H9 (cell line): ENCODE results near the gene OR1L6. TPM values are rescaled to one million over a fixed set of nuclear protein-coding genes. Genes with fewer than 3 reads are reported as not detected.

ENCODE experiments used
- DNase-seq: peaks from one replicate; pipeline ENCODE4 v3.0.0-alpha.2; 2017
- H2AFZ ChIP-seq: one replicate; pipeline ENCODE4 v1.6.1; 2013; ENCODE audit warnings: mild to moderate bottlenecking, low read length, control low read depth, moderate library complexity
- H2AK5ac ChIP-seq: 2 replicates; pipeline ENCODE4 v1.6.1; 2013; ENCODE audit warnings: low read length, control low read depth, mixed read lengths; ENCODE audit not compliant: insufficient read length
- H2BK120ac ChIP-seq: one replicate; pipeline ENCODE4 v1.6.1; 2013; ENCODE audit warnings: low read depth, mild to moderate bottlenecking, low read length, control low read depth, inconsistent platforms; ENCODE audit not compliant: poor library complexity, severe bottlenecking
- H2BK12ac ChIP-seq: 2 replicates; pipeline ENCODE4 v1.6.1; 2013; ENCODE audit warnings: low read length, control low read depth, mixed read lengths, low read depth; ENCODE audit not compliant: insufficient read length
- H2BK15ac ChIP-seq: 2 replicates; pipeline ENCODE4 v1.6.1; 2013; ENCODE audit warnings: low read depth, low read length, control low read depth
- H2BK20ac ChIP-seq: one replicate; pipeline ENCODE4 v1.6.1; 2013; ENCODE audit warnings: low read depth, mild to moderate bottlenecking, low read length, control low read depth, inconsistent platforms; ENCODE audit not compliant: poor library complexity, severe bottlenecking
- H2BK5ac ChIP-seq: 2 replicates; pipeline ENCODE4 v1.6.1; 2013; ENCODE audit warnings: low read length, control low read depth, mixed read lengths; ENCODE audit not compliant: insufficient read length
- H3K14ac ChIP-seq: 2 replicates; pipeline ENCODE4 v1.6.1; 2013; ENCODE audit warnings: low read length, control low read depth; ENCODE audit not compliant: insufficient read depth
- H3K18ac ChIP-seq: 2 replicates; pipeline ENCODE4 v1.6.1; 2013; ENCODE audit warnings: low read depth, mild to moderate bottlenecking, mixed read lengths, low read length, control low read depth; ENCODE audit not compliant: insufficient read length
- H3K23ac ChIP-seq: 2 replicates; pipeline ENCODE4 v1.6.1; 2013; ENCODE audit warnings: low read length, control low read depth, mixed read lengths, low read depth; ENCODE audit not compliant: insufficient read length
- H3K23me2 ChIP-seq: 2 replicates; pipeline ENCODE4 v1.6.1; 2013; ENCODE audit warnings: low read depth, mild to moderate bottlenecking, mixed read lengths, low read length, control low read depth; ENCODE audit not compliant: insufficient read length, poor library complexity, severe bottlenecking
- H3K27ac ChIP-seq: 2 replicates; pipeline ENCODE4 v1.5.1; 2013; ENCODE audit warnings: low read length, control low read depth, mixed read lengths, low read depth; ENCODE audit not compliant: insufficient read length
- H3K27me3 ChIP-seq: 2 replicates; pipeline ENCODE4 v1.6.1; 2013; ENCODE audit warnings: low read length, control low read depth, inconsistent platforms; ENCODE audit not compliant: insufficient read depth
- H3K4ac ChIP-seq: 2 replicates; pipeline ENCODE4 v1.6.1; 2013; ENCODE audit warnings: low read depth, mild to moderate bottlenecking, control low read depth, inconsistent platforms, low read length, moderate library complexity
- H3K4me1 ChIP-seq: 2 replicates; pipeline ENCODE4 v1.6.1; 2013; ENCODE audit warnings: low read length, control low read depth, inconsistent platforms; ENCODE audit not compliant: insufficient read depth
- H3K4me2 ChIP-seq: 2 replicates; pipeline ENCODE4 v1.6.1; 2013; ENCODE audit warnings: low read length, control low read depth, mixed read lengths; ENCODE audit not compliant: insufficient read length, insufficient read depth
- H3K56ac ChIP-seq: 2 replicates; pipeline ENCODE4 v1.6.1; 2013; ENCODE audit warnings: low read depth, mild to moderate bottlenecking, mixed read lengths, low read length, control low read depth; ENCODE audit not compliant: insufficient read length
- H3K79me1 ChIP-seq: 2 replicates; pipeline ENCODE4 v1.6.1; 2013; ENCODE audit warnings: low read depth, mild to moderate bottlenecking, moderate library complexity, low read length, control low read depth, inconsistent platforms; ENCODE audit not compliant: insufficient read depth, poor library complexity, severe bottlenecking
- H3K79me2 ChIP-seq: 2 replicates; pipeline ENCODE4 v1.6.1; 2013; ENCODE audit warnings: low read length, control low read depth, inconsistent platforms; ENCODE audit not compliant: insufficient read depth
- H3K9ac ChIP-seq: 2 replicates; pipeline ENCODE4 v1.6.1; 2013; ENCODE audit warnings: low read length, control low read depth, mixed read lengths; ENCODE audit not compliant: insufficient read length; ENCODE audit errors: extremely low read depth
- H3K9me3 ChIP-seq: one replicate; pipeline ENCODE4 v1.6.1; 2013; ENCODE audit warnings: low read depth, low read length, inconsistent platforms; ENCODE audit not compliant: control insufficient read depth
- H3T11ph ChIP-seq: one replicate; pipeline ENCODE4 v1.6.1; 2013; ENCODE audit warnings: mild to moderate bottlenecking, low read length, control low read depth, inconsistent platforms
- H4K20me1 ChIP-seq: one replicate; pipeline ENCODE4 v1.6.1; 2013; ENCODE audit not compliant: control insufficient read depth, insufficient read length, insufficient read depth
- H4K5ac ChIP-seq: 2 replicates; pipeline ENCODE4 v1.6.1; 2013; ENCODE audit warnings: low read depth, mild to moderate bottlenecking, mixed read lengths, low read length, control low read depth; ENCODE audit not compliant: insufficient read length
- H4K8ac ChIP-seq: replicated peaks from 2 replicates; pipeline ENCODE4 v1.6.1; 2013; ENCODE audit warnings: low read length, control low read depth, mixed read lengths, low read depth; ENCODE audit not compliant: insufficient read length
- H4K91ac ChIP-seq: 2 replicates; pipeline ENCODE4 v1.6.1; 2013; ENCODE audit warnings: low read depth, mild to moderate bottlenecking, moderate library complexity, mixed read lengths, low read length, control low read depth; ENCODE audit not compliant: insufficient read length
- H3K27ac Mint-ChIP-seq, 3 experiments: 2 replicates in 2 of 3; 3 replicates in 1 of 3; pipeline ENCODE4 v1.8.0; 2020 to 2021; ENCODE audit warnings: mixed read lengths in 3 of 3, mild to moderate bottlenecking in 1 of 3, moderate library complexity in 1 of 3
- H3K27me3 Mint-ChIP-seq: 2 replicates; pipeline ENCODE4 v1.8.0; 2021; ENCODE audit warnings: low read depth, mild to moderate bottlenecking, moderate library complexity, mixed read lengths
- H3K36me3 Mint-ChIP-seq, 3 experiments: 2 replicates in 2 of 3; 3 replicates in 1 of 3; pipeline ENCODE4 v1.8.0; 2020 to 2021; ENCODE audit warnings: low read depth in 3 of 3, mixed read lengths in 3 of 3; ENCODE audit not compliant: insufficient read depth in 1 of 3
- H3K4me1 Mint-ChIP-seq, 2 experiments: 2 replicates each; pipeline ENCODE4 v1.8.0; 2020; ENCODE audit warnings: mixed read lengths in 2 of 2
- H3K4me3 Mint-ChIP-seq, 2 experiments: 2 replicates in 1 of 2; 3 replicates in 1 of 2; pipeline ENCODE4 v1.8.0; 2020 to 2021; ENCODE audit warnings: mild to moderate bottlenecking in 2 of 2, mixed read lengths in 2 of 2, moderate library complexity in 1 of 2
- H3K9me3 Mint-ChIP-seq, 2 experiments: 2 replicates in 1 of 2; 3 replicates in 1 of 2; pipeline ENCODE4 v1.8.0; 2020; ENCODE audit warnings: mild to moderate bottlenecking in 2 of 2, mixed read lengths in 2 of 2, moderate library complexity in 1 of 2
- CTCF ChIP-seq: fragments of 200-600 bp; sonication (generic); conservative IDR thresholded peaks from 3 replicates; pipeline ENCODE4 v1.8.0; 2021; ENCODE audit warnings: antibody characterized with exemption, mild to moderate bottlenecking
- WGBS: extraction: QIAGEN DNeasy Blood & Tissue Kit; methylation state at CpG from one replicate; pipeline ENCODE4 v1.1.7; 2013; ENCODE audit warnings: missing lambda C conversion rate, low lambda C conversion rate, mixed read lengths; ENCODE audit not compliant: insufficient read length; ENCODE audit errors: extremely low coverage; 5-methylcytosine and 5-hydroxymethylcytosine counted together
- total RNA-seq: library from RNA; stranded (reverse); gene quantifications from 2 replicates; pipeline ENCODE4 v1.2.1, GENCODE V29; 2021

Gene OR1L6
- total RNA-seq, 1 experiment from 2014 or later = not detected

GRCh38 chr9:122780026-122780425, 37.9 kb downstream of the OR1L6 start:
- no peak overlapping the region for H3K18ac ChIP-seq
- no peak overlapping the region for H2BK15ac ChIP-seq
- no peaks in the 10 kb centered on the region for H3K27me3 ChIP-seq
- peaks cover 52 to 79% of the 10 kb centered on the region in 2 experiments for H3K9me3 Mint-ChIP-seq
- no peak overlapping the region for H3K4ac ChIP-seq
- H4K8ac ChIP-seq = no peak overlapping the region
- H2BK12ac ChIP-seq = no peak overlapping the region
- peaks cover 0 to 12% (median 0%) of the 10 kb centered on the region in 3 experiments; a peak in 2 of 7 replicates for H3K36me3 Mint-ChIP-seq
- H2BK120ac ChIP-seq = no peak overlapping the region
- WGBS = no CpG with 5 or more reads among the region's 4 CpGs
- H4K91ac ChIP-seq = no peak overlapping the region
- no peak overlapping the region for H3K27ac Mint-ChIP-seq
- no peaks in the 10 kb centered on the region for H3K79me2 ChIP-seq
- no peak overlapping the region for H3K4me3 Mint-ChIP-seq
- no peak overlapping the region for H3K56ac ChIP-seq
- H3K27me3 Mint-ChIP-seq = no peaks in the 10 kb centered on the region; the same call in 1 of the 2 replicates
- no peak overlapping the region for H2BK20ac ChIP-seq
- DNase-seq = no peak
- H3K4me1 Mint-ChIP-seq = no peaks in the 10 kb centered on the region
- no peak overlapping the region for H3K14ac ChIP-seq
- no peak overlapping the region for H4K5ac ChIP-seq
- H3K4me2 ChIP-seq = no peak overlapping the region
- H3K9me3 ChIP-seq = peaks cover 35% of the 10 kb centered on the region
- TF ChIP-seq CTCF = no peak
- no peaks in the 10 kb centered on the region for H4K20me1 ChIP-seq
- H3K27ac ChIP-seq = no peak overlapping the region
- no peak overlapping the region for H3K9ac ChIP-seq
- no peak overlapping the region for H2AFZ ChIP-seq
- no peak overlapping the region for H3K23ac ChIP-seq
- no peak overlapping the region for H3T11ph ChIP-seq
- no peak overlapping the region for H2BK5ac ChIP-seq
- H3K4me1 ChIP-seq = no peaks in the 10 kb centered on the region
- H2AK5ac ChIP-seq = no peak overlapping the region
- H3K23me2 ChIP-seq = no peaks in the 10 kb centered on the region
- H3K79me1 ChIP-seq = no peaks in the 10 kb centered on the region
